ENCODE data around the gene POMT2. TPM values are rescaled to one million over a fixed set of nuclear protein-coding genes. Genes with fewer than 3 reads are reported as not detected.

Gene POMT2
- total and polyA plus RNA-seq, 2 donors (not counting 3 experiments of a cell fraction or from before 2014, with no cell fraction given), result 19.5 to 48.2 TPM

- H3K9me1 ChIP-seq (replicated peaks; ENCODE audit: control insufficient read depth, extremely low read depth, insufficient read depth, low read length), result no peaks in the 10 kb centered on the region
- no peak overlapping the region for H3K9ac ChIP-seq (replicated peaks; ENCODE audit: extremely low read depth, insufficient read depth, low read length)
- H3K27me3 ChIP-seq (ENCODE audit: control insufficient read depth in 2 of 2, insufficient read depth in 2 of 2, low read length in 2 of 2), result no peaks in the 10 kb centered on the region
- dilution Hi-C loops (cut with MboI; ENCODE audit: extremely low pct_ligation_motif_present, low sequenced_read_pairs) (no loop called here), intact Hi-C loops (cut with micrococcal nuclease) (no loop called here)
- no TSS peak for BruUV-seq (replicated peaks)
- ChIA-PET POLR2A (no interaction called here), CTCF (no interaction called here)
- no peaks in the 10 kb centered on the region for H3K36me3 ChIP-seq (ENCODE audit: control insufficient read depth in 2 of 2, extremely low read depth in 1 of 2, insufficient read depth in 2 of 2, low read length in 2 of 2)
- no peaks in the 10 kb centered on the region for H3K4me1 ChIP-seq (ENCODE audit: control insufficient read depth, extremely low read depth, insufficient read depth, low read length)
- TF ChIP-seq JUN (IDR thresholded peaks at IDR 0.05; ENCODE audit: borderline replicate concordance, insufficient read depth, insufficient read length, low read depth) (no peak), CTCF (IDR thresholded peaks at IDR 0.05; ENCODE audit: extremely low read depth in 1 of 2, insufficient read depth in 1 of 2, low read depth in 1 of 2, low read length in 2 of 2) (no peak), POLR2AphosphoS5 (IDR thresholded peaks at IDR 0.05; ENCODE audit: insufficient read depth, low read depth, low read length) (no peak), MYC (IDR thresholded peaks at IDR 0.05; ENCODE audit: low read depth, low read length) (no peak), FOS (IDR thresholded peaks at IDR 0.05; ENCODE audit: borderline replicate concordance, insufficient read depth, low read length) (no peak), POLR2A (IDR thresholded peaks at IDR 0.05; ENCODE audit: low read depth, low read length) (no peak), GATA2 (IDR thresholded peaks at IDR 0.05; ENCODE audit: insufficient read depth, insufficient read length, low read depth, low read length) (no peak), EZH2 (IDR thresholded peaks at IDR 0.05; ENCODE audit: borderline replicate concordance, low read depth, low read length, severe bottlenecking) (no peak), MAX (IDR thresholded peaks at IDR 0.05; ENCODE audit: insufficient read depth, insufficient read length) (no peak)
- H3K4me2 ChIP-seq (ENCODE audit: insufficient read depth, low read length), result no peak overlapping the region
- no peaks in the 10 kb centered on the region for H4K20me1 ChIP-seq (replicated peaks; ENCODE audit: control insufficient read depth, extremely low read depth, insufficient read depth, low read length)
- H3K9me3 ChIP-seq (replicated peaks; ENCODE audit: control insufficient read depth, insufficient read depth, low read length), result no peaks in the 10 kb centered on the region
- no peak for DNase-seq (ENCODE audit: low read depth, low spot score)
- no peak overlapping the region for H2AFZ ChIP-seq (ENCODE audit: low read depth, low read length)
- no peak for FAIRE-seq
- no peak overlapping the region for H3K4me3 ChIP-seq (replicated peaks in 1 of 3; ENCODE audit: insufficient read depth in 1 of 3, low read depth in 1 of 3, low read length in 3 of 3)
- no peak overlapping the region for H3K27ac ChIP-seq (ENCODE audit: insufficient read depth, low read depth, low read length)
- no peaks in the 10 kb centered on the region for H3K79me2 ChIP-seq (ENCODE audit: control insufficient read depth, insufficient read depth, low read length)
Measured at GRCh38 chr14:77253333-77254190, 67.1 kb downstream of the POMT2 start.
